CD4-positive, alpha-beta T cell treated with Interferon gamma for 1 hour (primary cell): Measurements from ENCODE around the gene LUZP2.

Source experiments
- DNase-seq: peaks from one replicate; pipeline ENCODE4 v3.0.0-alpha.2; 2020

LUZP2 gene

DNA sequence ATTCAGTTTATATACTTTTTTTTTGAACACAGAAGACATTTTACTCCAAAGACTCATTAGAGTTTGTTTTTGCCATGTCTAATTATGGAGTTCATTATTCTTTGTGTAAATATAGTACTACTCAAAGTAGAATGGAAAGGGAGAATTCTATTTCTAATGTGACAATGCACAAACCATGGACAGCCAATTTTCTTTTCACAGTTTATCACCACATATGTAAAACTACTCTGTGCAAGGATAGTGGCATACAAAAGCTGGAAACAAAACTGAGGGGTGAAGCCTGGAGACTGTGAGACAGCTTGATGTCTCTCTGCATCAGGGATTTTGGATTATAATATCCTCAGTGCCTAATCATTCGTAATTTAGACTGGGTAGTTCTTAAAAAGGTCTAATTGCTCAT is 75.5 kb downstream of the LUZP2 start:
- DNase-seq = no peak

DNA sequence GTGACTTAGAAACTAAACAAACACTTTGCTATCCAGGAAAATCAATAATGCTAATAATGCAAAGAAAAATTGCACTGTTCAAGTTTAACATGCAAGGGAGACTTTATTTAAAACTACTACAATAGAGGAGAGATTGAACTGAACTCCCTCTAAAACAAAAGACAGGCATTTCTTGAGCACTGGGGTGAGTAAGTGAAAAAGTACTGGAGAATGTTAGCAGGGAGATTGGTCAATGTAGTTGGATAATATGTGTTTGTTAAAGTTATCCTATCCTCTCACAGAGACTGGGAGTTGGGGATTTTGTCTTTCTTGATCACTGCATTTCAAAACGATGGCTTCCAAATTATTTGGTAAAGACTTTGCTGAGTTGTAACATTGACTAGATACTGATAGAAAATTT is 77.6 kb downstream of the LUZP2 start:
- DNase-seq = no peak

DNA sequence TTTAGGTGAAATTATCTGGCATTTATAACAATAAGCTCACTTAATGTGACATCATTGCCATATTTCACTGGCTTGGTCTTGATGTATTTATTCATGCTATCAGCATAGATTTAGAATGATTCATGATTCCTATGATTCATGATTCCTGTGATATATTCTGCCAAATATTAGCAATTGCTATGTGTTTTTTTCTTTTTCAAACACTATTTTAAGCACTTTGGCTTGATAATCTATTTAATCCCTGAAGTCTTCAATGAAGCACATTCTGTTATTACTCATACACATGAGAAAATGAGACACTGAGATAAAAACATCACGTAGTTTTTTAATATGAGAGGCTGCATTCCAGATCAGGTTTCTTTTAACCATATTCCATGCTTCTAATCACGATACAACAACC is 78.5 kb downstream of the LUZP2 start:
- DNase-seq = no peak

DNA sequence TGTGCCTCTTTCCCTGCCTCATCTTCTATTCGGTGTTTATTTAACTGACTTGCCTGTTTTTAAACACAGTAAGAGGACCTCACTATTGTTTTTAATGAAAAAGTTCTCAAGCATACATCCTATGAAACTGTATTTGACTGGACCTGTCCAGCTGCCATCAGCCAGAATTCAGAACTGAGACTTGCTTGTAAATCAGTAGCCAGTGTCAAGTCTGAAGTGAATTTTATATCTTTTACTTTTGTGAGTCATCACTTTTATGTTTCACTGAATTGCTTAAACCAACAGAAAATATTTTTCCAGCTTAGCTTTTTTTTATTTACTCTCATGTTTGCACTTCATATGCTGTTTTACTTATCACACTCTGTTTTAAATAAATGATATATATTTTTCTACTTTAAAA is 88.3 kb downstream of the LUZP2 start:
- no peak for DNase-seq

DNA sequence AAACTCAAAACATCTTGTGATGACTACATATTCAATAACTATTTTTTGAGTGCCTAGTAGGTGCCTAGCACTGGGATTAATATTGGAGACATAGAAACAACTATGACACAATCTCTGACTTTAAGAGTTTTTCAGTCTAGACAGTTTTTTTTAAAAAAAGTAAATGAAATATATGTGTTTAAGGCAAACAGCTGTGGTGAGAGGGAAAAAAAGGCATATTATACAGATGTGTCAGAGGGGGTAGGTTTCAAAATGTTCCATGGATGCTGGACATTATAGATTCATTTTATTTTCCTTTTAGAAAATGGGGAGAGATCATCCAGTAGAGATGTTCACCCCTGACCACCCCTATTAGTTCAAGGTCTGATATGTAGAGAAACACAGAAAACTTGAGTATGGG is 90.8 kb downstream of the LUZP2 start:
- DNase-seq = no peak

DNA sequence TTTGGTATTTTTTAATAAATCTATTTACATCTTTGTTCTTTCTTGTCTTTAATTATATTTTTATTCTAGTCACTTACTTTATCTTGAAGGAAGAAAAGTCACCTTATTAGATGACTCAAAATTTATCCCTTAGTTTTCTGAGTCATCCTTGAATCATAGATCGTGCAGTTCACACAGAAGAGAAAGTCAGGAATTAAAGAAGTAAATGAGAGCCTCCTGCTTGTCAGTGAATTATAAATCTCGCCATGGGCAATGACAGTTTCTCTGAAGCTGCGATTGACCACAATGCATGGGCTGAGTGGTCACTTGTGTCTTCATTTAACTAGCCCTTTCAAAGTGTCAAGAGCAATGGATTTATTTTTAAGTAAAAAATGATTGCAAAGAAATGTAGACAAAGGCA is 91.2 kb downstream of the LUZP2 start:
- DNase-seq = no peak

DNA sequence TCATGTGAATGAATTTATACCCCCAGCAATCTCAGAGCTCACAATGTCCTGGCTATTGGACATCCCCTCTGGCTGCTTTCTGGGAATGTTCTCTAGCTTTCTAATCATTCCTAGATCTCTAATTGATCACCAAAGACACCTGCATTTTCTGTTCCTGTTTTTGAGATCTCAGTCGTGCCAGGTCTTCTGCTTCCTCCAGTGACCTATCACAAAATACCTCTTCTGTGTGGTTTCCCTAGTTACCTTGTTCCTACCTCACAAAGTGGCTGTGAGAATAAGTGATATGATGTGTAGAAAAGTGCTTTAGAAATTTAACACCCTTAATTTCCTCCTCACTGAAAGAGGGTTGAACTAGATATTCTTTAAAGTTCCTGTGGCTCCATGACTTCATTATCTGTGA is 92.2 kb downstream of the LUZP2 start:
- DNase-seq = no peak

DNA sequence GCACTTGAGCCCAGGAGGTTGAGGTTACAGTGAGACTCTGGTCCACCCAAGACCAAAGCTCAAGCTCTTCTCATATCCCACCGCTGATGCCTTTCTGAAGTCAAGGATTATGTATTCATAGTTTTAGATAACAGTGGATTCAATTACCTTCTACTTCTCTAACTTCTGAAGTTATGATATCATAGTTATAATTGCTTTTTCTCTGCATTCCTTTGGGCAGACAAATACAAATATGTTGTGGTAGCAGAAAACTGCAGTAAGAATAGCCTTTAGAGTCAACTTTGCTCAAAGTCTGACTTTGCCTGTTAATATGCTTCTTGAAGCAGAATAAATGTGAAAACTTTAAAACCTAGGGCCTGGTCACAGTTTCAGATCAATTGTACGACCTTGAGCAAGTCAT is 94.4 kb downstream of the LUZP2 start:
- DNase-seq = no peak

DNA sequence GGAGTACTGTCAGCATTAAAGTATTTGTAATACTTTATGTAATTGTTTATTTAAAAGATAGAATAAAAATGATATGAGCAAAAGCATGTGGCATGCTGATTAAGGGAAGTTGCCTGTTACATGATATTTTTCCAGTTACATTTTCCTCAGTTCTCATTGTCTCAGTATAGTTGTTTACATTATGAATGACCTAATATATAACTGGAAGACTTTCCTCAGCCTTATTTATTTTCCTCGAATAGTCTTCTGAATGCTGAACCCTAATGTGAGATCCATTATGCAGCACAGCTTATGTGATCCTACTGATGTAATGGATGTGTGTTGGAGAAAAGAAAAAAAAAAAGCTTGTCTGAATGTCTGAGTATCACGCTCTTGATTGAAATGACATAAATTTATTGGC is 95.5 kb downstream of the LUZP2 start:
- DNase-seq = no peak

DNA sequence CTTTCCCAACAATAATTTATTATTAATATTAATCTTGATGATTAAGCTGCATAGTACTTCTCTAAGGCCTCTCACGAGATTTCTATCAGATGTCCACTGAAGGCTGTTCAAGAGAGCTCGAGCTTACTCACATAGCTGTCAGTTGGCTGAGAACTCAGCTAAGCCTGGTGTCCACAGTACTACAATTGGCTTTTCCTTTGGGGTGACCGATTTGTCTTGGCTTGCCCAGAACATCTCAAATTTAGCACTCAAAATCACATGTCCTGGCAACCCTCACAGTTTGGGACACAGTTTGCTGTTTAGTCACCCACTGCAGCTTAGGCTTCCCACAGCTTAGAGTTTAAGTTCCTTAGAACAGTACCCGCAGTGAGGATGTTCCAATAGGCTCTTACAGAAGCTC is 96.5 kb downstream of the LUZP2 start:
- no peak for DNase-seq

DNA sequence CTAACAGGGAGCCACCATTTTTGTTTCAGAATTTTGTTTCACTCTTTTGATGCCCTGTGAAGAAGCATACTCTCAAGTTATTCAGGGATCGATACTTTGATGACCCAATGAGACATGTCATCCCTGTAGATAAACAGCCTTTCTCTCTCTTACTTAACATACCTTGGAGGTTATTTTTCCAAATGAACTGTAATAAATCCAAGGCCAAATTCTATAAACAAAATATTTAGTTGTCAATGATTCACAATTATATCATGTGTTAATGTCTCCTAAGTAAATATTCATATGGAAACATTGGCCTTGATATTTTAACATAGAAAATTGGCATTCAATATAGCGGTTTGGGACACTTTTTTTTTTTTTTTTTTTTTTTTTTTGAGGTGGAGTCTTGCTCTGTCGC is 97.5 kb downstream of the LUZP2 start:
- no peak for DNase-seq

DNA sequence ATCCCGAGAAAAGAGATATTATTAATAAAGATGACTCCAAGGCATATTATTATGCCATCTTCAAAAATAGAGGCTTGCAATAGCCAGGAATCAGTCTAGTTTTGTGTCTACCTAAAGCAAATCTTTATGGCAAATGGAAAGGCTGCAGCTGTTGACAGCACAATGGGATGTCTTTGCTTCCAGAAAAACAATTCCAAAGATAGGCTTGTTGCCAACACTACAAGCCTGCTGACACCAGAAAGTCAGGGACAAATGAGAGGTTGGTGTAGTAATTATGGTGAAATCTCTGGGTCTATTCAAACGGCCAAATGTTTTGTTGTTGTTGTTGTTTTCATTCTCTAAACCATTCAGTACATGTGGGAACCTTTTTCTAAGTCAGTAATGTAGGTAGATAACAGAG is 101.8 kb downstream of the LUZP2 start:
- no peak for DNase-seq

DNA sequence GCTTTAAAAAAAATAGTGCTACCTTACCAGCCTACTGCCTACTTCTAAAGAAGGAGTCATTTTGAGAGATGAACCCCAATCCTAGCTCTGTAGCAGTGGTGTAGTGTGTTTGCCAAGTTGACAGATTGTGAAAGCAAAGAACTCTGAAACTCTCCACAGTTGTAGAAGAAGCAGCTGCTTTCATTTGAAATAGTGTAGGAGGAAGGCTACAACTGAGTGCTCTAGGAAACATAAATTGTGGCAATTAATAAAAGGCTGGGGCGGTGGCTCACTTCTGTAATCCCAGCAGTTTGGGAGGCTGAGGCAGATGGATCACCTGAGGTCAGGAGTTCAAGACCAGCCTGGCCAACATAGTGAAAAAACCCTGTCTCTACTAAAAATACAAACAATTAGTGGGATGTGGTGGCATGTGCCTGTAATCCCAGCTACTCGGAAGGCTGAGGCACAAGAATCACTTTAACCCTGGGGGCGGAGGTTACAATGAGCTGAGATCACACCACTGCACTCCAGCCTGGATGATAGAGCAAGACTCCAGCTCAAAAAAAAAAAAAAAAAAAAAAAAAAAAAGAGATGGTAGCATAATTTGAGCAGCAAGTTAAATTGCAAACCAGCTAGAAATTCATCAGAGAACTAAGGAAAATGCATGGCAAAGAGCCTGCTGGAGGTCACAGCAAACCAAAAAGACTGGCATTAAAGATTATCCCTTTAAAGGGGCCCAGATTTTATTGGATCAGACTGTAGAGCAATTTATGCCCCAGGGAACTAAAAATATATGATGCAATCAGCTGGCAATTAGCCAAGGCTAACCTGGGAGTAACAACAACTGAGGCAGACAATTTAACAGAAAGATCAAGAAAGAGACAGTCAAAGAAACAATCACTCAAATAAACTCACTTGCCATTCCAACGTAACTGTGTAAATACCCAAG is 112.6 kb downstream of the LUZP2 start:
- DNase-seq = no peak

DNA sequence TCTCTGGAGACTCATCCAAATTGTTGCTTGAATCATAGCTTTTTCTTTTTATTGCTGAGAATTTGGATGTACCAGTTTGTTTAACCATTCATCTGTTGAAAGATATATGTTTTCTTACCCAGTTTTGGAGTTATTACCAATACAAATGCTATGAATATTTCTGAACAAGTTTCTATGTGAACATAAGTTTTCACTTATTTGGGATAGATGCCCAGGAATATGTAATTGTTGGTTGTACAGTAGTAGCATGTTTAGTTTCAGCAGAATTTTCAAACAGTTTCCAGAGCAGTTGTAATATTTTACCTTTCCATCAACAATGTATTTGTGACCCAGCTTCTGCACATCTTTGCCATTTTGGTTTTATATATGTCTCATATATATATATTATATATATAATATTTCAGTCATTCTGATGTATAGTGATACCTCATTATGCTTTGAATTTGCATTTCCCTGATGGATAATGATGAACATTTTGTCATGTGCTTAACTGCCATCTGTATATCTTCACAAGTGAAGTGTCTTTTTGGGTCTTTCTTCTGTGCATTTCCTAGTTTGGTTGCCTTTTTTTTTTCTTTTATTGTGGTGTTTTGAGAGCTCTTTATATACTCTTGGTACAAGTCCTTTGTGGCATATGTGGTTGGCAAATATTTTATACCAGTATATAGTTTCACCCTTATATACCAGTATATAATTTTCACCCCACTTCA is 118.8 kb downstream of the LUZP2 start:
- DNase-seq = no peak

DNA sequence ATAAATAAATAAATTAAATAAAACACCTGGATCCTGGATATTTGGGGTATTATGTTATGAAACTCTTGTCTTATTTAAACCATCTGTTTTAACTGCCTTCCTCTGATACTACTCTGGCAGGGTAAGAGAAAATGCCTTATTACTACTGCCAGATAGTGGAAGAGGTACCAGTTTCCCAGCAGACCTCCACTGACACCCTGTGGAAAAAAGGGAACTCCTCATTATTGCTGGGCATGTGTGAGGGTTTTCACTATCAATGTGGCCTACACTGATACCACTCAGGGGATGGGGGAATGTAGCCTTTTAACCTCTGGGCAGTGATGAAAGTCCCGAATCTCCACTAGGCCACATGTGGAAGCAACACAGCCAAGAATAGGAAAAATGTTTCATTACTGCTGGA is 121.0 kb downstream of the LUZP2 start:
- no peak for DNase-seq

DNA sequence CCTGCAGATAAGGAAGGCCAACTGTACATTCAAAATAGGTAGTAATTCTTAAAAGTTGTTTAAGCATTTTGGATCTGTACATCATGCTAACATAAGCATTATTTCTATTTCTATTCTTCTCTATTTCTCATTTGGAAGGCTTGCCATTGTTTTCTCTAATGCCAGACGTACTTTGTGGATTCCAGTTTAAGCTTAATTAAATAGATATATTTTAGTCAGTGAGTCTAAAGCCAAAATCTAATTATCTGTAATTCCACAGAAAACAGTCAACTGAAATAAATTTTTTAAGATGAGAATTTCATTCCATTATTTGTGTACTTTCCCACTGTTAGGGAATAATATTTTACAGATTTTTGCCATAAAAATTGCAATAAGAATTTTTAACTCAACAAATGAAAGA is 123.0 kb downstream of the LUZP2 start:
- DNase-seq = no peak

DNA sequence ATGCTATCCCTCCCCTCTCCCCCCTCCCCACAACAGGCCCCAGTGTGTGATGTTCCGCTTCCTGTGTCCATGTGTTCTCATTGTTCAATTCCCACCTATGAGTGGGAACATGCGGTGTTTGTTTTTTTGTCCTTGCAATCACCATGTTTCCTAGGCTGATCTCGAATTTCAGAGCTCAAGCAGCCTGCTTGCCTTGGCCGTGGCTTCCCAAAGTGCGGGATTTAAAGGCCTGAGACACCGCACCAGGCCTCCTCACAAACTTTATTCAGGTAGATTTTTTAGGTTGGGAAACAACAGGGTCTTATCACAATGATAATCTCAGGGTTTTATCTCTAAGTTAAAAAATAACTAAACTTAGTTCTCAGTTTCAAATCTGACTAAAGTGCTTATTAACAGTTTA is 125.4 kb downstream of the LUZP2 start:
- DNase-seq = no peak

DNA sequence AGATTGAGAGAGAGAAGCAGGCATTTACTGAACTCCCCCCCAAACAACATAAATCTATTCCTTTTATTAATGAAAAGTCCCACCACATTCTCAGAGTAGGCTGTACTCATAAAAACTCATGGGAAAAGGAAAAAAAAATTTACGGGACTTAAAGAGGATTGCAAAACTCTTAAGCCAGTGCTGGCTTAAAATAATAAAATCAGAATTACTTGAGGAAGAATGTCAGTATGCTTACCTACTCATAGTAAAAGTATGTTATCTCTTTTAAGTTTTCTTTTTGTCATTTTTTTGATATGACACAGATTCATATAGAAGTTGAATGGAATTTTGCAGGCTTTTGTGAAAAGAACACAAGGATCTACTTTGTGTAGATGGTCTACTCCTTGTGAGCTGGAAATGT is 126.3 kb downstream of the LUZP2 start:
- DNase-seq = no peak

DNA sequence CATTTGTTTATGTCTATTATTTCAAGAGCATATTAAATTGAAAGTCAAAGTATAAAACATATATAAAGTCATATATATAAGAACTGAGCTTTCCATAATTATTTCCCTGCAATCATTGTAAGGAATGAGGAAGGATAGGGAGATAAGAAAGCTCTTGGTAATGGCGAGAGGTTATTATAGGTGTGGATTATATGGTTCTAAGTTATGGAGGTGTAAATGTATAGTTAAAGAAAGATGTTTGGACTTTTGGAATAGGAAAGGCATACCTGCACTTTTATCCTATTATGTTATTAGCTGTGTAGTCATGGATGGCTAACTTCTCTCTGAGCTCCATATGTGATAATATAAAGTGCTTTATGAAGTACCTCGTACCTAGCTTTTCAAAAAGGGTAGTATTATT is 127.6 kb downstream of the LUZP2 start:
- no peak for DNase-seq

DNA sequence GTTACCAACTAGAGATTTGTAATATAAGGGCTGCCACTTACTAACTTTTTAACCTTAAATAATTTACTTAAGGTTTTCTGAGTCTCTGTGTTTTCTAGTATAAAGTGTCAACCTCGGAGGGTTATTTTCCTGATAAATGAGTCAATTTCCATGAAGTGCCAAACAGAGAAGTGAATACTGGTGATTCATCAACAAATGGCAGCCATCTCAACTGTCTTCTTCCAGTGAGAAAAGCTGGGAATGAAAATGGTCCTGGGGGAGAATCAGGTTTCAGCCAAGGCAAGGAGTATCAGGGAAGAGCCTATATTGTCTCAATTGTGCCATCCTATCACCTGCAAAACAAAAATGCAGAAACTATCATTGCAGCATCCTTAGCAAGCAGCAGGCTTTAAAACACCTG is 129.1 kb downstream of the LUZP2 start:
- DNase-seq = no peak

DNA sequence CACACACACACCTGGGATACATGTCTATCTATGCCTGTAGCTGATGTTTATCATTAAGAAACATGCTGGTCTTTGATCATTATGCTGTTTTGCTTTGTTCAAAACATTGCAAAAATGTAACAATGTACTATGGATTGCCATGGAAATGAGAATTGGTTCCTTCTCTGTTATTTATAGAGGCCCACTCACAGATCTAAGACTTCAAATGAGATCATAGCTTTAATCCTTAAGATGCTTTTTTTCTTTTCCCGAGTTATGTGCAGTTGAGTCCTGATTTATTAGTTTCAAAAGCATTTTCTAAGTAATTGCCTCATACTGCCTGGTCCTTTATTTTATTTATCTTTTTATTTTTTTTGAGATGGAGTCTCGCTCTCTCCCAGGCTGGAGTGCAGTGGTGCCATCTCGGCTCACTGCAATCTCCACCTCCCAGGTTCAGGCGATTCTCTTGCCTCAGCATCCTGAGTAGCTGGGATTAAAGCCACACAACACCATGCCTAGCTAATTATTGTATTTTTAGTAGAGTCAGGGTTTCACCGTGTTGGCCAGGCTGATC is 131.4 kb downstream of the LUZP2 start:
- DNase-seq = no peak

DNA sequence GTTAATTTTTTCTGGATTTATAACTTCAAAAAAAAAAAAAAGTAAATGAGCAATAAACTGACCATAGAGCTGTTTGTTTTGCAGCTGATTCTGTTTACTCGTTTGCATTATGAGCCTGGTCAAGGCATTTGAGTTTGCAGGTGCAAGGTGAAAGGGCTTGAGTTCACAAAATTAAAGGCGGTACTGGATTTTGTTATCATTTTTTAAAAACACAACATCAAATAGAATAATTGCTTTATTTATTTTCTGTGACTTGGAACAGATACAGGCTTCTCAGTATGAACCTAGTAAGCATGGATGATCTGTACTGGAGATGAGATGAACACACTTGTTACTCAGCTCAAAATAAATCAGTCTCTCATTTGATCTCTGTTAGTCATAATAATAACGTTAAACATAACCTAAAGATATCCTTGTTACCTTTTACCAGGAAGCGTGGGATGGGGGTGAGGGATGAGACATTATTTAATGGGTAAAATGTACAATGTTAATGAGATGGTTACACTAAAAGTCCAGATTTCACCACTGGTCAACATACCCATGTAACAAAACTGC is 137.8 kb downstream of the LUZP2 start:
- no peak for DNase-seq

DNA sequence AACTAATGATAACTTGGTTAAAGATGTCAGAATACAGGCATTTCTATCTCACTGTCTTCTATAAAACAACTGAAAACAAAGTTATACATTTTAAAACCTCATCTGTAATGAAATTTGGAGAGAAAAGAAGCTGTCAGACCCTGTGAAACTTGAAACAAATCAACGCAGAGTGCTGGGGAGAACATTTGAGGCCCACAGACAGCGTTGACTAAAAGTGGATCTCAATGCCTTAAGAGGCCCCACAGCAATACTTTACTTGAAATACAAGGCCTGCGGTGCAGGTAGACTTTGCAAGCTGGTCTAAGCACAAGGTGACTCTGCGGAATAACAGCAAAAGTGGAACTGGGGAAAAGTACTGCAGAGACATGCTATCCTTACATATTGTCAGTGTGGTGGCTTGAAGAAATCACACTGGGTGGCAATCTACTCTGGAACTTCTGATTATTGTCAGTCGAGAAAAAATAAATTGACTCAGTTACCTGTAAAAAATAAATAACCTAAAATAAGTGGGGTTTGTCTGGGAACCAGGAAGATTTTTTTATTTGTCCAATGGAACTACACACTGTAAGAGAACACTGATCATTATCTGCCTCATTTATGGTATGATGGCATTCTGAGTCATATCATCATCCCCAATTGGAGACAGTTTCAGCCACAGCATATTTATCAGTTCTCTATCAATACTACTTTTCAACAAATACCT is 138.9 kb downstream of the LUZP2 start:
- no peak for DNase-seq
